H1 (cell line): ENCODE results near the gene COX19. TPM values are rescaled to one million over a fixed set of nuclear protein-coding genes. Genes with fewer than 3 reads are reported as not detected.

Source experiments
- CTCF ChIA-PET: fragments of 300-600 bp; sonication (Branson Sonifier 250); formaldehyde crosslinking; loops from one replicate; lab custom pipeline; 2021; ENCODE audit not compliant: partially characterized antibody; lab: Charles Lee
- POLR2A ChIA-PET: fragments of 300-600 bp; sonication (Branson Sonifier 250); formaldehyde crosslinking; loops from one replicate; lab custom pipeline; 2021; ENCODE audit warnings: inconsistent platforms; ENCODE audit not compliant: partially characterized antibody; lab: Charles Lee
- DNase-seq, 2 experiments: peaks; one replicate each; pipeline versions ENCODE4 v3.0.0 to v3.0.0-alpha.2; 2010 to 2022; ENCODE audit warnings: low spot score in 2 of 2, low read depth in 1 of 2, mixed read lengths in 1 of 2
- FAIRE-seq: peaks from 2 replicates; lab custom pipeline; 2011; peaks lifted over from hg19 to GRCh38; lab: Jason Lieb, UNC
- H2AFZ ChIP-seq: 2 replicates; pipeline ENCODE4 v1.8.1; 2012; ENCODE audit warnings: low read length, inconsistent platforms
- H2AK5ac ChIP-seq: 2 replicates; pipeline ENCODE4 v1.6.1; 2013; ENCODE audit warnings: low read depth, low read length
- H2BK120ac ChIP-seq: replicated peaks from 2 replicates; pipeline ENCODE3; 2013; ENCODE audit warnings: low read depth, low read length, inconsistent platforms
- H2BK12ac ChIP-seq: 2 replicates; pipeline ENCODE4 v1.6.1; 2013; ENCODE audit warnings: low read depth, low read length
- H2BK15ac ChIP-seq: 2 replicates; pipeline ENCODE4 v1.6.1; 2013; ENCODE audit warnings: low read length
- H2BK20ac ChIP-seq: 2 replicates; pipeline ENCODE4 v1.6.1; 2013; ENCODE audit warnings: low read length
- H2BK5ac ChIP-seq: 2 replicates; pipeline ENCODE4 v1.6.1; 2013; ENCODE audit warnings: low read depth, low read length
- H3K14ac ChIP-seq: 2 replicates; pipeline ENCODE4 v1.6.1; 2013; ENCODE audit warnings: inconsistent platforms; ENCODE audit not compliant: insufficient read length
- H3K18ac ChIP-seq: 2 replicates; pipeline ENCODE4 v1.6.1; 2013; ENCODE audit warnings: low read length; ENCODE audit errors: extremely low read depth
- H3K23ac ChIP-seq: 2 replicates; pipeline ENCODE4 v1.6.1; 2013; ENCODE audit warnings: inconsistent platforms; ENCODE audit not compliant: insufficient read length
- H3K23me2 ChIP-seq: 2 replicates; pipeline ENCODE4 v1.6.1; 2013; ENCODE audit warnings: low read depth, low read length
- H3K27ac ChIP-seq: 2 replicates; pipeline ENCODE4 v1.6.1; 2011; ENCODE audit warnings: low read depth, low read length, inconsistent platforms
- H3K27me3 ChIP-seq, 4 experiments: replicated peaks in 1 of 4; 1 replicate in 1 of 4; 2 replicates in 3 of 4; pipeline versions ENCODE4 v1.6.1 to v1.8.1; 2011 to 2013; ENCODE audit warnings: low read length in 3 of 4, mild to moderate bottlenecking in 3 of 4, inconsistent platforms in 2 of 4, mixed read lengths in 2 of 4, moderate library complexity in 1 of 4; ENCODE audit not compliant: control insufficient read depth in 3 of 4, insufficient read depth in 3 of 4; ENCODE audit errors: extremely low read depth in 1 of 4
- H3K36me3 ChIP-seq, 4 experiments: 2 replicates each; pipeline versions ENCODE4 v1.6.1 to v1.8.1; 2011 to 2013; ENCODE audit warnings: mild to moderate bottlenecking in 4 of 4, low read length in 3 of 4, moderate library complexity in 2 of 4, control low read depth in 1 of 4, inconsistent platforms in 1 of 4; ENCODE audit not compliant: insufficient read depth in 4 of 4, control insufficient read depth in 2 of 4
- H3K4ac ChIP-seq: replicated peaks from 2 replicates; pipeline ENCODE3; 2013; ENCODE audit warnings: low read length, low read depth, mixed read lengths, inconsistent platforms; ENCODE audit not compliant: insufficient read length
- H3K4me1 ChIP-seq, 4 experiments: replicated peaks in 1 of 4; 1 replicate in 1 of 4; 2 replicates in 3 of 4; pipeline versions ENCODE4 v1.6.1 to v1.8.1; 2011 to 2013; ENCODE audit warnings: low read length in 3 of 4, inconsistent platforms in 2 of 4, mixed read lengths in 1 of 4; ENCODE audit not compliant: insufficient read depth in 4 of 4, control insufficient read depth in 3 of 4
- H3K4me2 ChIP-seq, 2 experiments: 2 replicates each; pipeline versions ENCODE4 v1.6.1 to v1.8.1; 2011 to 2013; ENCODE audit warnings: low read depth in 2 of 2, low read length in 2 of 2, control low read depth in 1 of 2, inconsistent platforms in 1 of 2, mild to moderate bottlenecking in 1 of 2; ENCODE audit not compliant: insufficient read depth in 1 of 2
- H3K4me3 ChIP-seq, 4 experiments: fragments of 200-600, 300-600 bp in 1 of 4; sonication (generic), shearing (Covaris generic), sonication (Bioruptor Twin) in 1 of 4; 2 replicates each; pipeline versions ENCODE4 v1.5.1 to v1.8.1; 2011 to 2016; ENCODE audit warnings: low read length in 4 of 4, low read depth in 3 of 4, control low read depth in 2 of 4, inconsistent platforms in 2 of 4, mild to moderate bottlenecking in 2 of 4, mixed read lengths in 1 of 4, moderate library complexity in 1 of 4; ENCODE audit not compliant: insufficient read depth in 2 of 4; ENCODE audit errors: extremely low read depth in 1 of 4
- H3K56ac ChIP-seq: replicated peaks from 2 replicates; pipeline ENCODE3; 2013; ENCODE audit warnings: low read depth, mild to moderate bottlenecking, mixed read lengths, low read length, inconsistent platforms; ENCODE audit not compliant: insufficient read length
- H3K79me1 ChIP-seq: 2 replicates; pipeline ENCODE4 v1.6.1; 2013; ENCODE audit warnings: low read depth, low read length, control low read depth
- H3K79me2 ChIP-seq, 2 experiments: 2 replicates each; pipeline versions ENCODE4 v1.6.1 to v1.8.1; 2012 to 2013; ENCODE audit warnings: low read length in 2 of 2, mild to moderate bottlenecking in 2 of 2, inconsistent platforms in 1 of 2; ENCODE audit not compliant: insufficient read depth in 2 of 2, control insufficient read depth in 1 of 2
- H3K9ac ChIP-seq, 4 experiments: replicated peaks in 1 of 4; 1 replicate in 1 of 4; 2 replicates in 3 of 4; pipeline versions ENCODE4 v1.6.1 to v1.8.1; 2011 to 2013; ENCODE audit warnings: low read depth in 3 of 4, low read length in 3 of 4, control low read depth in 2 of 4, mild to moderate bottlenecking in 2 of 4, moderate library complexity in 2 of 4, inconsistent platforms in 1 of 4; ENCODE audit errors: extremely low read depth in 1 of 4
- H3K9me3 ChIP-seq, 2 experiments: 2 replicates each; pipeline versions ENCODE4 v1.6.1 to v1.8.1; 2012 to 2013; ENCODE audit warnings: mild to moderate bottlenecking in 2 of 2, moderate library complexity in 2 of 2, control low read depth in 1 of 2, inconsistent platforms in 1 of 2, low read depth in 1 of 2, low read length in 1 of 2, mixed read lengths in 1 of 2; ENCODE audit not compliant: insufficient read depth in 2 of 2
- H4K20me1 ChIP-seq, 2 experiments: replicated peaks in 1 of 2; 2 replicates each; pipeline versions ENCODE3 to v1.8.1; 2011 to 2013; ENCODE audit warnings: inconsistent platforms in 2 of 2, low read length in 2 of 2, mild to moderate bottlenecking in 1 of 2; ENCODE audit not compliant: insufficient read depth in 2 of 2, control insufficient read depth in 1 of 2
- H4K5ac ChIP-seq: 2 replicates; pipeline ENCODE4 v1.6.1; 2013; ENCODE audit warnings: low read length, low read depth, mixed read lengths, inconsistent platforms; ENCODE audit not compliant: insufficient read length
- H4K8ac ChIP-seq: 2 replicates; pipeline ENCODE4 v1.8.0; 2013; ENCODE audit warnings: mild to moderate bottlenecking, moderate library complexity, low read length, inconsistent platforms; ENCODE audit not compliant: insufficient read depth; ENCODE audit errors: extremely low read depth
- H4K91ac ChIP-seq: replicated peaks from 2 replicates; pipeline ENCODE3; 2013; ENCODE audit warnings: low read length, mixed read lengths, inconsistent platforms; ENCODE audit not compliant: insufficient read length
- E2F6 ChIP-seq: IDR thresholded peaks from 2 replicates; pipeline ENCODE4 v1.6.1; 2012; ENCODE audit warnings: inconsistent platforms
- FOSL1 ChIP-seq: IDR thresholded peaks from 2 replicates; pipeline ENCODE4 v1.6.1; 2011; ENCODE audit warnings: mild to moderate bottlenecking, low read depth, low read length, moderate library complexity; ENCODE audit not compliant: insufficient read depth
- JUN ChIP-seq: IDR thresholded peaks from 2 replicates; pipeline ENCODE4 v1.6.1; 2011; ENCODE audit warnings: low read depth, mild to moderate bottlenecking, improper control_type of control experiment, low read length
- RFX5 ChIP-seq: IDR thresholded peaks from 2 replicates; pipeline ENCODE4 v1.6.1; 2011; ENCODE audit warnings: low read depth, low read length, improper control_type of control experiment, borderline replicate concordance
- WGBS, 2 experiments: shearing (Covaris generic) in 1 of 2; methylation state at CpG; one replicate each; pipeline versions ENCODE4 v1.1.6 to v1.1.7; 2013 to 2015; ENCODE audit warnings: low lambda C conversion rate in 2 of 2, mixed read lengths in 2 of 2, inconsistent platforms in 1 of 2, low coverage in 1 of 2, missing lambda C conversion rate in 1 of 2; ENCODE audit not compliant: insufficient replicate concordance in 2 of 2, insufficient coverage in 1 of 2, insufficient read length in 1 of 2; ENCODE audit errors: extremely low coverage in 1 of 2, missing lambda C conversion rate in 1 of 2; 5-methylcytosine and 5-hydroxymethylcytosine counted together
- polyA plus RNA-seq, 7 experiments: library from polyadenylated mRNA; depleted of rRNA in 3 of 7; stranded (reverse) in 5 of 7; unstranded in 2 of 7; fragments of >200 nt in 5 of 7; fragments of 200-250 nt in 2 of 7; gene quantifications; 1 replicate in 5 of 7; 2 replicates in 1 of 7; 4 replicates in 1 of 7; pipeline versions ENCODE4 v1.2.1 to v1.2.3, GENCODE V29; 2011 to 2013; ENCODE audit warnings: missing spikeins in 2 of 7, mixed read lengths in 2 of 7
- total RNA-seq: library from RNA; stranded (reverse); fragmentation: NEBNext Ultra II Directional; extraction: Animal tissue kit (Norgen Biotek cat#: 25700); gene quantifications from 2 replicates; pipeline ENCODE4 v1.2.1, GENCODE V29; 2021

COX19 gene
- total and polyA plus RNA-seq, 2 of the 8 experiments (the other 6 are each of a cell fraction or from before 2014, with no cell fraction given): 3.9 to 7.9 TPM

- Histone ChIP-seq H3K9me3 (no peaks in the 10 kb centered on the region), H3K9ac (no peak overlapping the region; a peak in 1 of 7 replicates), H3K4me1 (no peaks in the 10 kb centered on the region; a peak in 3 of 7 replicates), H4K8ac (no peak overlapping the region), H4K91ac (no peak overlapping the region), H2BK5ac (no peak overlapping the region), H3K23ac (no peak overlapping the region), H4K5ac (no peak overlapping the region), H2BK12ac (no peak overlapping the region), H3K23me2 (no peaks in the 10 kb centered on the region), H3K79me2 (no peaks in the 10 kb centered on the region), H2BK120ac (no peak overlapping the region), H3K79me1 (no peaks in the 10 kb centered on the region), H3K27me3 (no peaks in the 10 kb centered on the region), H2BK15ac (no peak overlapping the region), H3K27ac (no peak overlapping the region), H3K4ac (no peak overlapping the region), H2AK5ac (no peak overlapping the region), H4K20me1 (no peaks in the 10 kb centered on the region), H3K18ac (no peak overlapping the region), H2AFZ (no peak overlapping the region), H3K56ac (no peak overlapping the region), H3K14ac (no peak overlapping the region), H2BK20ac (no peak overlapping the region), H3K36me3 (no peaks in the 10 kb centered on the region), H3K4me2 (no peak overlapping the region), H3K4me3 (no peak overlapping the region)
- CTCF ChIA-PET: interaction anchor here (1.1 kb wide), 1 partner anchor 35 kb away, joined by 3 read pairs; no protein-coding TSS in a partner anchor
- POLR2A ChIA-PET: interaction anchor here (0.7 to 1.1 kb wide), 3 partner anchors 10 to 30 kb away, joined by 3 read pairs; no protein-coding TSS in a partner anchor
- no peak for TF ChIP-seq FOSL1
- TF ChIP-seq RFX5: no peak
- TF ChIP-seq JUN: no peak
- TF ChIP-seq E2F6: no peak
- FAIRE-seq: no peak
- no peak for DNase-seq
- 92% methylated on average over 28 of the region's 28 CpGs; no CpG with 5 or more reads in 1 of the 2 experiments for WGBS, 2 experiments
These were observed 39.4 kb downstream of the COX19 start for GRCh38 chr7:935874-936385.
